K562 (cell line): ENCODE data around the gene ZSWIM9. TPM values are rescaled to one million over a fixed set of nuclear protein-coding genes. Genes with fewer than 3 reads are reported as not detected.
A peak's percentile ranks its signal among the peaks of the same experiment; 100 is the strongest.

Experiments
- ATAC-seq: fragments of 200-7000 bp; cut with Tn5 transposase; 3 replicates; pipeline ENCODE4 v1.9.1; 2020; ENCODE audit warnings: moderate library complexity
- Bru-seq: library from RNA; stranded (reverse); fragments of 400-500 nt; gene quantifications from one replicate; lab custom pipeline; 2021; lab: Mats Ljungman, UMichigan
- BruChase-seq, 2 experiments: library from RNA; stranded (reverse); fragments of 400-500 nt; gene quantifications; one replicate each; lab custom pipeline; 2021; lab: Mats Ljungman, UMichigan
- BruUV-seq: library from RNA; stranded (reverse); fragments of 400-500 nt; replicated peaks from 2 replicates; lab custom pipeline; 2021; lab: Mats Ljungman, UMichigan
- CTCF ChIA-PET: fragments of 300-600 bp; formaldehyde crosslinking; extraction: SDS; loops from one replicate; lab custom pipeline; 2021; ENCODE audit warnings: low intra/inter-chr PET ratio; lab: Yijun Ruan, JAX
- POLR2A ChIA-PET: fragments of 300-600, 350-650 bp; sonication (Branson Sonifier 250); formaldehyde crosslinking; extraction: SDS; loops from one replicate; lab custom pipeline; 2021; ENCODE audit warnings: antibody characterized with exemption, inconsistent platforms; lab: Yijun Ruan, JAX
- DNase-seq, 4 experiments: peaks; one replicate each; pipeline versions ENCODE4 v3.0.0 to v3.0.0-alpha.2; 2011 to 2018; ENCODE audit warnings: low spot score in 3 of 4, mixed read lengths in 3 of 4; ENCODE audit errors: extremely low read depth in 1 of 4
- FAIRE-seq: peaks from 2 replicates; lab custom pipeline; 2011; peaks lifted over from hg19 to GRCh38; lab: Jason Lieb, UNC
- H2AFZ ChIP-seq: 2 replicates; pipeline ENCODE4 v1.6.0; 2011; ENCODE audit warnings: low read depth, low read length, control low read depth, inconsistent platforms
- H3K27ac ChIP-seq: fragments of 200-600 bp; 3 replicates; pipeline ENCODE4 v1.8.0; 2011; ENCODE audit warnings: low read depth, mild to moderate bottlenecking, control low read depth, inconsistent platforms, low read length, moderate library complexity, mixed read lengths; ENCODE audit errors: extremely low read depth
- H3K27me3 ChIP-seq, 2 experiments: fragments of 300-600 bp in 1 of 2; 2 replicates in 1 of 2; 3 replicates in 1 of 2; pipeline versions ENCODE4 v1.6.0 to v1.8.0; 2011; ENCODE audit warnings: inconsistent platforms in 2 of 2, low read length in 2 of 2, mild to moderate bottlenecking in 1 of 2, mixed read lengths in 1 of 2, moderate library complexity in 1 of 2; ENCODE audit not compliant: control insufficient read depth in 2 of 2, insufficient read depth in 2 of 2
- H3K36me3 ChIP-seq: fragments of 300-600 bp; 3 replicates; pipeline ENCODE4 v1.8.0; 2011; ENCODE audit warnings: mild to moderate bottlenecking, low read length, inconsistent platforms; ENCODE audit not compliant: control insufficient read depth, insufficient read depth
- H3K4me1 ChIP-seq, 2 experiments: fragments of 200-600 bp in 1 of 2; replicated peaks in 1 of 2; 2 replicates in 1 of 2; 3 replicates in 1 of 2; pipeline versions ENCODE4 v1.5.1 to v1.8.0; 2011; ENCODE audit warnings: inconsistent platforms in 2 of 2, low read length in 2 of 2, mild to moderate bottlenecking in 1 of 2, mixed read lengths in 1 of 2, moderate library complexity in 1 of 2; ENCODE audit not compliant: control insufficient read depth in 2 of 2, insufficient read depth in 2 of 2
- H3K4me2 ChIP-seq: 2 replicates; pipeline ENCODE4 v1.6.1; 2011; ENCODE audit warnings: low read length, control low read depth, inconsistent platforms, mixed read lengths; ENCODE audit not compliant: insufficient read depth
- H3K4me3 ChIP-seq: fragments of 200-600 bp; sonication (generic), shearing (Covaris generic); 2 replicates; pipeline ENCODE4 v1.5.1; 2016; ENCODE audit warnings: control low read depth, inconsistent platforms
- H3K79me2 ChIP-seq: fragments of 200-600 bp; 3 replicates; pipeline ENCODE4 v1.8.0; 2011; ENCODE audit warnings: low read length, inconsistent platforms; ENCODE audit not compliant: control insufficient read depth, insufficient read depth
- H3K9ac ChIP-seq, 2 experiments: 2 replicates each; pipeline versions ENCODE4 v1.6.0 to v1.6.1; 2011; ENCODE audit warnings: low read depth in 2 of 2, low read length in 2 of 2, control low read depth in 1 of 2, inconsistent platforms in 1 of 2, mild to moderate bottlenecking in 1 of 2, mixed read lengths in 1 of 2; ENCODE audit not compliant: insufficient read depth in 1 of 2
- H3K9me1 ChIP-seq: one replicate; pipeline ENCODE4 v1.6.0; 2011; ENCODE audit warnings: inconsistent platforms, mild to moderate bottlenecking, low read length, moderate library complexity; ENCODE audit not compliant: control insufficient read depth, insufficient read depth
- H3K9me3 ChIP-seq: replicated peaks from 2 replicates; pipeline ENCODE4 v1.5.1; 2011; ENCODE audit warnings: low read depth, low read length, inconsistent platforms; ENCODE audit not compliant: control insufficient read depth, insufficient read depth
- H4K20me1 ChIP-seq: replicated peaks from 2 replicates; pipeline ENCODE4 v1.6.1; 2011; ENCODE audit warnings: low read length, inconsistent platforms, mixed read lengths; ENCODE audit not compliant: control insufficient read depth, insufficient read depth
- ARID4B ChIP-seq: sonication (generic); formaldehyde crosslinking; IDR thresholded peaks from 2 replicates; pipeline ENCODE4 v1.8.0; 2022; ENCODE audit warnings: mild to moderate bottlenecking, missing genetic modification reagents
- CREM ChIP-seq: IDR thresholded peaks from 2 replicates; pipeline ENCODE4 v1.6.1; 2014; ENCODE audit warnings: antibody characterized with exemption, low read depth
- HNRNPK ChIP-seq: fragments of 200-400 bp; formaldehyde crosslinking; IDR thresholded peaks from one replicate; pipeline ENCODE4 v1.6.1; 2018; ENCODE audit warnings: mild to moderate bottlenecking, low read depth, low read length; ENCODE audit not compliant: poor library complexity, severe bottlenecking
- KLF10 ChIP-seq: fragments of 250-450 bp; sonication (Bioruptor Pico); IDR thresholded peaks from 2 replicates; pipeline ENCODE4 v1.6.1; 2021; ENCODE audit warnings: matching md5 sums
- RAD51 ChIP-seq: fragments of 450-650 bp; IDR thresholded peaks from 2 replicates; pipeline ENCODE4 v1.7.1; 2016; ENCODE audit warnings: low read depth, mild to moderate bottlenecking, borderline replicate concordance
- TBP ChIP-seq: optimal IDR thresholded peaks from 2 replicates; pipeline ENCODE3; 2011; ENCODE audit warnings: low read depth, low read length, improper control_type of control experiment
- TEAD4 ChIP-seq, 2 experiments: sonication (generic) in 1 of 2; formaldehyde crosslinking in 1 of 2; IDR thresholded peaks; 2 replicates each; pipeline versions ENCODE4 v1.6.1 to v1.8.0; 2012 to 2022; ENCODE audit warnings: borderline replicate concordance in 1 of 2, inconsistent platforms in 1 of 2, low read length in 1 of 2, mild to moderate bottlenecking in 1 of 2, missing genetic modification reagents in 1 of 2
- ZNF140 ChIP-seq: fragments of 250-450 bp; sonication (Bioruptor Pico); IDR thresholded peaks from 2 replicates; pipeline ENCODE4 v1.8.0; 2021; ENCODE audit warnings: moderate library complexity, mild to moderate bottlenecking, inconsistent platforms
- ZNF449 ChIP-seq: fragments of 250-450 bp; sonication (Bioruptor Pico); IDR thresholded peaks from 2 replicates; pipeline ENCODE4 v1.8.0; 2022; ENCODE audit warnings: moderate library complexity, mild to moderate bottlenecking, inconsistent platforms
- WGBS: fragments of 100-300 bp; shearing (Covaris generic); methylation state at CpG from one replicate; pipeline ENCODE4 v1.1.6; 2016; ENCODE audit warnings: low coverage, mixed read lengths; ENCODE audit not compliant: insufficient coverage; ENCODE audit errors: missing lambda C conversion rate; 5-methylcytosine and 5-hydroxymethylcytosine counted together
- in situ Hi-C: fragments of 300-500 bp; cut with MboI; formaldehyde crosslinking; loops from 4 replicates; pipeline ENCODE4 v1.15.0; 2018; ENCODE audit warnings: inconsistent platforms, mixed read lengths
- intact Hi-C: fragments of 100-400 bp; cut with micrococcal nuclease; formaldehyde crosslinking; loops from 2 replicates; pipeline ENCODE4 v1.14.2; 2022
- long read RNA-seq, 3 experiments: library from polyadenylated mRNA in 2 of 3; library from RNA in 1 of 3; unstranded in 2 of 3; stranded (forward) in 1 of 3; transcript quantifications; one replicate each; pipeline ENCODE4 v2.0.0, GENCODE V29; 2019 to 2022
- polyA minus RNA-seq, 3 experiments: library from RNA; depleted of rRNA, polyadenylated mRNA; stranded (reverse); fragments of >200 nt; gene quantifications; 2 replicates each; pipeline ENCODE4 v1.2.3, GENCODE V29; 2011
- polyA plus RNA-seq, 8 experiments: library from polyadenylated mRNA; depleted of rRNA in 4 of 8; stranded (reverse) in 5 of 8; unstranded in 3 of 8; fragments of >200 nt; fragmentation: Nextera tagmentation in 2 of 8; fragmentation: Illumina TruSeq in 1 of 8; extraction: Ambion mirVana in 2 of 8; extraction: Trizol in 1 of 8; gene quantifications; 2 replicates each; pipeline versions ENCODE4 v1.2.1 to v1.2.3, GENCODE V29; 2011 to 2014; ENCODE audit warnings: inconsistent platforms in 1 of 8, missing spikeins in 1 of 8
- total RNA-seq, 7 experiments: library from RNA; depleted of rRNA in 6 of 7; stranded (reverse); fragments of >200 nt in 6 of 7; fragmentation: Illumina TruSeq in 2 of 7; extraction: Trizol in 2 of 7; gene quantifications; 2 replicates each; pipeline versions ENCODE4 v1.2.1 to v1.2.3, GENCODE V29; 2011 to 2021; ENCODE audit warnings: low replicate concordance in 1 of 7

Gene ZSWIM9
- 0.35 and 0.74 TPM in 2 replicates for total RNA-seq (2011; cell fraction: chromatin; rRNA removed; ENCODE audit: low replicate concordance)
- total RNA-seq (2011; cell fraction: nucleolus; rRNA removed): 0.53 and 1.0 TPM in 2 replicates
- total RNA-seq (2011; cell fraction: nucleoplasm; rRNA removed): 0.29 and 1.9 TPM in 2 replicates
- total RNA-seq (2014; rRNA removed) (0.50 and 0.73 TPM in 2 replicates), total RNA-seq (2014; rRNA removed; fragmentation: Illumina TruSeq; extraction: Trizol) (0.11 and 0.13 TPM in 2 replicates), total RNA-seq (2015; rRNA removed; fragmentation: Illumina TruSeq; extraction: Trizol) (0.11 and 0.36 TPM in 2 replicates), total RNA-seq (2021) (1.4 TPM in 2 replicates), polyA plus RNA-seq (2011; rRNA removed) (0.06 and 0.09 TPM in 2 replicates), polyA plus RNA-seq (2014; fragmentation: Illumina TruSeq; extraction: Trizol) (0.33 and 0.58 TPM in 2 replicates), polyA plus RNA-seq (2014; fragmentation: Nextera tagmentation; extraction: Ambion mirVana) (under 1 TPM in 1 of 2 experiments, not detected in 1; 0.04 TPM), polyA plus RNA-seq (2014; rRNA removed) (0.82 and 0.94 TPM in 2 replicates), polyA minus RNA-seq (2011; rRNA and poly(A)+ RNA removed) (0.09 and 0.11 TPM in 2 replicates), Bru-seq, nascent RNA (percentile 50 among the genes with signal in this experiment), BruChase-seq, experiment 1, labeled RNA remaining after a 2-hour chase (percentile 46 among the genes with signal in this experiment), BruChase-seq, experiment 2, labeled RNA remaining after a 6-hour chase (percentile 51 among the genes with signal in this experiment)
- polyA plus RNA-seq (2011; cell fraction: cytosol; rRNA removed): 0.21 and 0.57 TPM in 2 replicates
- polyA plus RNA-seq (2011; cell fraction: nucleus; rRNA removed): 0.15 and 0.51 TPM in 2 replicates
- 1.8 and 2.8 TPM in 2 replicates for polyA plus RNA-seq (2012)
- polyA minus RNA-seq (2011; cell fraction: cytosol; rRNA and poly(A)+ RNA removed): 0.73 and 1.7 TPM in 2 replicates
- 0.40 and 0.44 TPM in 2 replicates for polyA minus RNA-seq (2011; cell fraction: nucleus; rRNA and poly(A)+ RNA removed)
- long read RNA-seq, experiment 1, partial matches to known transcripts: 0 of 1 reads
- long read RNA-seq, experiment 1, other reads (novel, unspliced or antisense): 1 of 1 reads
- long read RNA-seq, experiment 2, partial matches to known transcripts: 0 of 1 reads
- long read RNA-seq, experiment 2, other reads (novel, unspliced or antisense): 1 of 1 reads
- long read RNA-seq, experiment 3: 0 reads

- Histone ChIP-seq H2AFZ (peak within 1 kb of the TSS; percentile 100), H3K9ac (peak within 1 kb of the TSS; percentile 98 to 100), H3K79me2 (peaks cover 42% of the 10 kb centered on the region), H3K27me3 (no peaks in the 10 kb centered on the region), H3K9me3 (no peaks in the 10 kb centered on the region), H4K20me1 (peaks cover 8% of the 10 kb centered on the region; the same call in 1 of the 2 replicates), H3K4me1 (peaks cover 7 to 19% of the 10 kb centered on the region in 2 experiments; a peak in 3 of 5 replicates), H3K4me3 (peak within 1 kb of the TSS; percentile 99), H3K27ac (peak within 1 kb of the TSS; percentile 99), H3K9me1 (no peaks in the 10 kb centered on the region), H3K36me3 (peaks cover 22% of the 10 kb centered on the region), H3K4me2 (peak within 1 kb of the TSS; percentile 96)
- ChIA-PET CTCF (no interaction called here), POLR2A (interaction anchor here (1.2 kb wide), 1 partner anchor 46 kb away, joined by 3 read pairs; no protein-coding TSS in a partner anchor)
- WGBS: under 1% methylated on average over 62 of the region's 82 CpGs
- intact Hi-C loops (no loop called here), in situ Hi-C loops (no loop called here)
- ATAC-seq (peak; percentile 98), FAIRE-seq (peak; percentile 93), DNase-seq (peak; percentile 94 to 95 (median 94))
- BruUV-seq: no TSS peak
- TF ChIP-seq ZNF449 (CRISPR knock-in tag) (no peak), ARID4B (peak; percentile 97), ZNF140 (CRISPR knock-in tag) (no peak), TEAD4 (IDR thresholded peaks at IDR 0.05; ENCODE audit: low read length) (no peak), TEAD4 (CRISPR knock-in tag; IDR thresholded peaks at IDR 0.05; ENCODE audit: borderline replicate concordance) (peak; percentile 77; the same call in 1 of the 2 replicates), CREM (peak; percentile 84), KLF10 (no peak), HNRNPK (peak; percentile 22), TBP (peak; percentile 42), RAD51 (no peak)
These were observed at the start of gene ZSWIM9, which contains the start of gene LIG1 for GRCh38 chr19:48169939-48170803. Gene ZSWIM9 (plus strand): TSS chr19:48170680. CDS start chr19:48171803, 1,123 bp downstream. Gene LIG1 (minus strand): TSS chr19:48170344. CDS start chr19:48165566, 4,778 bp downstream.
